Esophagus muscularis mucosa (tissue), 4 donors: ENCODE results near the gene SLC9C2. TPM values are rescaled to one million over a fixed set of nuclear protein-coding genes. Genes with fewer than 3 reads are reported as not detected.

Experiments used
- DNase-seq: peaks from one replicate; pipeline ENCODE4 v3.0.0-alpha.2; 2017; ENCODE audit errors: extremely low spot score
- H3K27ac ChIP-seq, 4 donors: fragments of 200-600 bp; sonication (generic); replicated peaks in 1 of 4; 1 replicate in 3 of 4; 2 replicates in 1 of 4; pipeline ENCODE4 v1.5.1; 2016 to 2019; ENCODE audit warnings: mild to moderate bottlenecking in 1 of 4
- H3K27me3 ChIP-seq, 4 donors: fragments of 200-600 bp; sonication (generic); one replicate each; pipeline versions ENCODE4 v1.5.1 to v1.6.0; 2016 to 2019
- H3K36me3 ChIP-seq, 4 donors: fragments of 200-600 bp; sonication (generic); one replicate each; pipeline ENCODE4 v1.5.1; 2016 to 2019
- H3K4me1 ChIP-seq, 4 donors: fragments of 200-600 bp; sonication (generic); one replicate each; pipeline ENCODE4 v1.5.1; 2016 to 2019
- H3K4me3 ChIP-seq, 4 donors: fragments of 200-600 bp; sonication (generic); 1 replicate in 2 of 4; 2 replicates in 2 of 4; pipeline ENCODE4 v1.5.1; 2016 to 2019; ENCODE audit warnings: mild to moderate bottlenecking in 4 of 4, moderate library complexity in 1 of 4
- H3K9me3 ChIP-seq, 4 donors: fragments of 200-600 bp; sonication (generic); 1 replicate in 3 of 4; 2 replicates in 1 of 4; pipeline ENCODE4 v1.5.1; 2016 to 2019
- EP300 ChIP-seq: sonication (generic); formaldehyde crosslinking; IDR thresholded peaks from one replicate; pipeline ENCODE4 v1.6.1; 2017; ENCODE audit warnings: antibody characterized with exemption
- POLR2A ChIP-seq: fragments of 450-650 bp; IDR thresholded peaks from one replicate; pipeline ENCODE4 v1.6.1; 2017; ENCODE audit warnings: antibody characterized with exemption, moderate library complexity, mild to moderate bottlenecking, low read depth
- POLR2AphosphoS5 ChIP-seq, 2 donors: sonication (generic); formaldehyde crosslinking; IDR thresholded peaks; one replicate each; pipeline ENCODE4 v1.6.1; 2017; ENCODE audit warnings: antibody characterized with exemption in 2 of 2
- WGBS: methylation state at CpG from one replicate; pipeline ENCODE4 v1.1.5; 2018; 5-methylcytosine and 5-hydroxymethylcytosine counted together
- intact Hi-C: fragments of 100-400 bp; cut with DNase I; formaldehyde crosslinking; loops from one replicate; pipeline ENCODE4 v1.15.1; 2023
- total RNA-seq, 4 donors: library from RNA; depleted of rRNA; stranded (reverse); fragments of >200 nt; gene quantifications; one replicate each; pipeline versions ENCODE4 v1.1.0 to v1.2.1, GENCODE V29; 2016
- TF ChIP-seq, protein P1 (sequence below), 3 experiments: fragments of 200-600 bp in 2 of 3; fragments of 450-650 bp in 1 of 3; sonication (generic) in 2 of 3; IDR thresholded peaks; one replicate each; pipeline ENCODE4 v1.5.1; 2017 to 2019; ENCODE audit warnings: antibody characterized with exemption in 3 of 3, mild to moderate bottlenecking in 2 of 3, moderate library complexity in 1 of 3

Gene SLC9C2
- total RNA-seq, 4 donors from 2014 or later: not detected

DNA sequence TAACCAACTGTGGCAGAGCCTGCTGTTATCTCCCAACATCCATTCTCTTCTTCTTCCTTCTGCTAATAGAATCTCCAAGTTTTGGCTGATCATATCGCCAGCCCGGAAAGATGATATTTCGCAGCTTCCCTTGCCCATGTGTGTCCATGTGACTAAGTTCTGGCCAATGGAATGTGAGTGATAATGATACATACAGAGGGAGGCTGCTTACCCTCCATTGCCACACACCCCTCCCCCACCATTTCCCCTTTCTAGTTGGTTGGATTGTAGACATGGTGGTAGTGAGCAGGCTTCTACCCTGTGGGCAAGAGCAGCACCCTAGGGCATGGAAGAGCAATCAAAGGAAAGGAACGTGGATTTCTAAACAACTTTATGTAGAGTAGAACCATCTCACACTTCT is 48.8 kb downstream of the SLC9C2 start:
- TF ChIP-seq POLR2AphosphoS5 (IDR thresholded peaks at IDR 0.05): no peak
- no peak for TF ChIP-seq POLR2A
- TF ChIP-seq EP300: no peak
- TF ChIP-seq, protein P1, sequence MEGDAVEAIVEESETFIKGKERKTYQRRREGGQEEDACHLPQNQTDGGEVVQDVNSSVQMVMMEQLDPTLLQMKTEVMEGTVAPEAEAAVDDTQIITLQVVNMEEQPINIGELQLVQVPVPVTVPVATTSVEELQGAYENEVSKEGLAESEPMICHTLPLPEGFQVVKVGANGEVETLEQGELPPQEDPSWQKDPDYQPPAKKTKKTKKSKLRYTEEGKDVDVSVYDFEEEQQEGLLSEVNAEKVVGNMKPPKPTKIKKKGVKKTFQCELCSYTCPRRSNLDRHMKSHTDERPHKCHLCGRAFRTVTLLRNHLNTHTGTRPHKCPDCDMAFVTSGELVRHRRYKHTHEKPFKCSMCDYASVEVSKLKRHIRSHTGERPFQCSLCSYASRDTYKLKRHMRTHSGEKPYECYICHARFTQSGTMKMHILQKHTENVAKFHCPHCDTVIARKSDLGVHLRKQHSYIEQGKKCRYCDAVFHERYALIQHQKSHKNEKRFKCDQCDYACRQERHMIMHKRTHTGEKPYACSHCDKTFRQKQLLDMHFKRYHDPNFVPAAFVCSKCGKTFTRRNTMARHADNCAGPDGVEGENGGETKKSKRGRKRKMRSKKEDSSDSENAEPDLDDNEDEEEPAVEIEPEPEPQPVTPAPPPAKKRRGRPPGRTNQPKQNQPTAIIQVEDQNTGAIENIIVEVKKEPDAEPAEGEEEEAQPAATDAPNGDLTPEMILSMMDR (IDR thresholded peaks at IDR 0.05): no peak
- H3K36me3 ChIP-seq: no peaks in the 10 kb centered on the region
- no peak overlapping the region for H3K27ac ChIP-seq
- intact Hi-C loops: no loop called here
- no peak for DNase-seq
- H3K4me3 ChIP-seq: no peak overlapping the region
- 70% methylated on average over 4 of the region's 4 CpGs for WGBS
- no peaks in the 10 kb centered on the region for H3K4me1 ChIP-seq
- H3K27me3 ChIP-seq: no peaks in the 10 kb centered on the region
- H3K9me3 ChIP-seq: no peaks in the 10 kb centered on the region

DNA sequence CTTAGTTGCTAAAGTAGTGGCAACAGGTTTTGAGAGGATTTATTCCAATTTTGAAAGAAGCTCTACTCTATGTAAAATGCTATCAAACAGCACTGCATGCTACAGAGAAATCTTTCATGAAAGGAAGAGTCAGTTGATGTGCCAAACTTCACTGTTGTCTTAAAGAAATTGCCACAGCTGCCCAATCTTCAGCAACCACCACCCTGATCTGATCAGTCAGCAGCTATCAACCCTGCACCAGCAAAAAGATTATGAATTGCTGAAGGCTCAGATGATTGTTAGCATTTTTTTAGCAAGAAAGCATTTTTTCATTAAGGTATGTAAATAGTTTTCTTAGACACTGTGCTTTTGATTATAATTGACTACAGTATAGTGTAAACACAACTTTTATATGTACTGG is 49.6 kb downstream of the SLC9C2 start:
- no peaks in the 10 kb centered on the region for H3K27me3 ChIP-seq
- H3K36me3 ChIP-seq: no peaks in the 10 kb centered on the region
- no peak for DNase-seq
- TF ChIP-seq EP300 (no peak), POLR2AphosphoS5 (IDR thresholded peaks at IDR 0.05) (no peak), POLR2A (no peak)
- TF ChIP-seq, protein P1 (IDR thresholded peaks at IDR 0.05): no peak
- intact Hi-C loops: no loop called here
- no peak overlapping the region for H3K4me3 ChIP-seq
- H3K9me3 ChIP-seq: no peaks in the 10 kb centered on the region
- no peaks in the 10 kb centered on the region for H3K4me1 ChIP-seq
- no peak overlapping the region for H3K27ac ChIP-seq

DNA sequence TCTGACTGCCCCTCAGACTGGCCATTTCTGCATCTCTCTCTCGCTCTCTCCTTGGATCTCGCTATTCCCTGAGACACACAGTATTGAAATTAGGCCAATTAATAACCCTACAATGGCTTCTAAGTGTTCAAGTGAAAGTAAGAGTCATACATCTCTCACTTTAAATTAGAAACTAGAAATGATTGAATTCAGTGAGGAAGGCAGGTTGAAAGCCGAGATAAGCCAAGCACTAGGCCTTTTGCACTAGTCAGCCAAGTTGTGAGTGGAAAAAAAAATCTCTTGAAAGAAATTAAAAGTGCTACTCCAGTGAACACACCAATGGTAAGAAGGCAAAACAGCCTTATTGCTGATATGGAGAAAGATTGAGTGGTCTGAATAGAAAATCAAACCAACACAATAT is 51.2 kb downstream of the SLC9C2 start:
- TF ChIP-seq, protein P1 (IDR thresholded peaks at IDR 0.05): no peak
- no peak for TF ChIP-seq POLR2AphosphoS5 (IDR thresholded peaks at IDR 0.05)
- TF ChIP-seq EP300: no peak
- TF ChIP-seq POLR2A: no peak
- no peaks in the 10 kb centered on the region for H3K27me3 ChIP-seq
- no peaks in the 10 kb centered on the region for H3K9me3 ChIP-seq
- 87% methylated on average over 3 of the region's 3 CpGs for WGBS
- intact Hi-C loops: no loop called here
- no peaks in the 10 kb centered on the region for H3K36me3 ChIP-seq
- DNase-seq: no peak
- no peaks in the 10 kb centered on the region for H3K4me1 ChIP-seq
- H3K27ac ChIP-seq: no peak overlapping the region
- H3K4me3 ChIP-seq: no peak overlapping the region

DNA sequence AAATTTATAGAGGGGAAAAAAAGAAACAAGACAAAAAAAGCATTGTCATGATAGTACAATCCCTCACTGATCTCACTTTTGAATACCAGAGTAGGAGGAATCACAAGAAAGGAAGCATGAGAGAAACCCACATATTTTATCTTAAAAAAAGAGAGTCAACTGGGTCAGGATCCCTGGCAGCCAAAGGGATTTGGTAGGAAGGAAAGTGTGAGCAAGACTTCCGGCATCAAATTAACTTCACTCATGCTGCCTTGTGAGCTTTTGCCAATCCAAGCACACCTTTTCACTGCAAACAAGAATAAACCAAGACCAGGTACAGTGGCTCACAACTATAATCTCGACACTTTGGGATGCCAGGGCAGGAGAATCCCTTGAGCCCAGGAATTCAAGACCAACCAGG is 53.1 kb downstream of the SLC9C2 start:
- 81% methylated on average over 2 of the region's 2 CpGs for WGBS
- H3K4me3 ChIP-seq: no peak overlapping the region
- H3K4me1 ChIP-seq: no peaks in the 10 kb centered on the region
- no peaks in the 10 kb centered on the region for H3K36me3 ChIP-seq
- H3K27ac ChIP-seq: no peak overlapping the region
- no peak for TF ChIP-seq EP300
- TF ChIP-seq POLR2AphosphoS5 (IDR thresholded peaks at IDR 0.05): no peak
- TF ChIP-seq, protein P1 (IDR thresholded peaks at IDR 0.05): no peak
- no peak for TF ChIP-seq POLR2A
- no peaks in the 10 kb centered on the region for H3K9me3 ChIP-seq
- DNase-seq: no peak
- intact Hi-C loops: no loop called here
- no peaks in the 10 kb centered on the region for H3K27me3 ChIP-seq

DNA sequence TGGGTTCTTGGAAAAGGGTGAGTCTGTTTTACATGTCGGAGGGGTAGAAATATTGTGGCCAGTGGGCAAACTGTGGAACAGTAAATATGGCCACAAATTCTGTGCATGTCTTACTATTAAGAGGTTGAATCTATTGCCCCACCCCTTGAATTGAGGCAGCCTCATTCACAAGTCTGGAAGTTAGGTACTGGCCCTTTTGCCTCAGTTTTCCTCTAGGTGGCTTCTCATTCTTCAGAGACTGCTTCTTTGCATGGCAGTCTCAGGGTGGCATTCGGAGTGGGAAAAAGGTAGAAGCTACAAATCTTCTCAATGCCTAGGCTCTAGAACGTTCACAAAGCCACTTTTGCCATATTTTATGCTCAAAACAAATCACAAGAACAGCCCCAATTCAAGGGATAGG is 57.2 kb downstream of the SLC9C2 start:
- Histone ChIP-seq H3K4me1 (no peaks in the 10 kb centered on the region), H3K4me3 (no peak overlapping the region), H3K9me3 (no peaks in the 10 kb centered on the region), H3K27me3 (no peaks in the 10 kb centered on the region), H3K27ac (no peak overlapping the region), H3K36me3 (no peaks in the 10 kb centered on the region)
- no peak for DNase-seq
- WGBS: 50% methylated on average over 3 of the region's 3 CpGs
- intact Hi-C loops: no loop called here
- TF ChIP-seq, protein P1 (IDR thresholded peaks at IDR 0.05): no peak
- TF ChIP-seq EP300 (no peak), POLR2A (no peak)
